Stimulated activated CD8-positive, alpha-beta memory T cell treated with anti-CD3 and anti-CD28 coated beads, Interleukin-15, amount 100 ng/mL, for 4 hours (primary cell): Measurements from ENCODE around the gene RNF215.

Source experiments
- DNase-seq, 2 donors: peaks; one replicate each; pipeline ENCODE4 v3.0.0-alpha.2; 2020; ENCODE audit warnings: low read depth in 2 of 2

Gene RNF215

GRCh38 chr22:30386960-30387827 lies at the start of gene RNF215:
Gene RNF215, minus strand, starts transcription at chr22:30387411. Its CDS starts 98 bp downstream, at chr22:30387313.
- DNase-seq, result peak; percentile 44 to 60

DNA sequence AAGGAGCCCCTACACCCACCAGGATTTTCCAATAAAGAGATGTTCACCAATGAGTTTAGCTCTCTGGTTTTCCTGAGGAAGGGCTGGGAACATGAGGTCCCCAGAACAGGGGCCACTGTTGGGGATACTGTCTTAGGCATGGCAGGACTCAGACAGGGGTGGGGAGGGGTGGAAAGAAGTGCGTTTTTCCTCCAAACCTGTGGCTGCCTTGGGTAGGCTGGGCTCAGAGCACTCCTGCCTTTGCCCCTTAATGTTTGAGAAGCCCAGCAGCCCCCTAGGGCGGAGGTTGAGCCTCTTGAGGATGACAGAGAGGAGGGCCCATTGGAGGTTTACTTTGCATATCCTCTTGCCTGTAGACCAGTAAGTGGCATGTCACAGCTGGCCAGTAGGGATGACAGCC lies 49.0 kb upstream of the RNF215 start:
- DNase-seq, result no peak

GRCh38 chr22:30435674-30436126 lies 48.5 kb upstream of the RNF215 start:
- DNase-seq, result peak; percentile 57 to 73

DNA sequence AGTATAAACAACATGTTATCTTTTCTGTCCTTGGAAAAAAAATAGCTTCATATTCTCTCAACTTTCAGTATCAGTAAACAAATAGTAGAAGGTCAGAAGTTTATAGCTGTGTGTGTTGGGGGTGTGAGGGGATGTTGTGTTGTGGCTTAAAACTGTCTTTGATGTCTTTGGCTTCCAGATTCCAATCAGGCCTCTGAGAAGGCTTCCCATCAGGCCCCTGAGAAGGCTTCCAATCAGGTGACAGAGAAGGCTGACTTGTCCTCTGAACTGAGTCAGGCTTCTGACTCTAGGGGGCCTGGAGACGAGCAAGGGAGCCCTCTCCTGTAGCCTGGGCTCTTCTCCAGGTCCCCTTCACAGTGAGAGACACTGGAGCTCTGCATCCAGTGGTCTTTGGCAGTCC lies 47.6 kb upstream of the RNF215 start:
- DNase-seq, result no peak

DNA sequence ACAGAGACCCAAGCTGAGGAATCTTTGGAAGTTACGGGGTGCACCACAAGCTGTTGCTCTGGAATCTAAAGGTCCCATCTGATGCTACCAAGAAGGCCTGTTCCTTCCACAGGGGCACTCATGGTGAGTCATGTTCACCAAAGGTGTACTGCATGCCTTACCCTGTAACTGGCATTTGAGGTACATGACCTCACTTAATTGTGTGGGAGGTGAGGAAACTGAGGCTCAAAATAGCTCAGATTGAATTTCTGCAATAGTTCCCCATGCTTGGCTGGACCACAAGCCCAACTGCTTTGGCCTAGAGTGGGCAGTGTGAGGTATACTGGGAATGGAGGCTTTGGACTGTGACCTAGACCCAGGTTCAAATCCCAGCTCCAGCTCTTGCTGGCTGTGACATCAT lies 46.6 kb upstream of the RNF215 start:
- no peak for DNase-seq

DNA sequence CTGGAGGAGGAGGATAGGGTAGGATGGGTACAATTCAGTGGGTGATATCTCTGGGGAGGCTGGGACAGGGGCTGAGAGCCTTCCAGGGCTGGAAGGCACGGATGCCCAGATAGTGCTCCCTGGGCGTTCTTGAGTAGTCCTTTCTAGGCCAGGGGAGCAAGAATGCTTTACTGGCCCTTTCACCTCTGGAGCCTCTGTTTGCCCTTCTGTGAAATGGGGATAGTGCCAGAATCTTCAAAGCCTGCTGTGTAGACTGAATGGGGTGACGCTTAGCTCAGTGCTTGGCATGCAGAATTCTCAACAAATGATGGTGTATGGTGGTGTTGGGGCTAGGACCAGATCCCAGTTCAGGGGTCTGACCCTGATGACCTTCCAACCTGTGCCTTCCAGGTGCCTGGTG lies 46.0 kb upstream of the RNF215 start:
- DNase-seq, result no peak

DNA sequence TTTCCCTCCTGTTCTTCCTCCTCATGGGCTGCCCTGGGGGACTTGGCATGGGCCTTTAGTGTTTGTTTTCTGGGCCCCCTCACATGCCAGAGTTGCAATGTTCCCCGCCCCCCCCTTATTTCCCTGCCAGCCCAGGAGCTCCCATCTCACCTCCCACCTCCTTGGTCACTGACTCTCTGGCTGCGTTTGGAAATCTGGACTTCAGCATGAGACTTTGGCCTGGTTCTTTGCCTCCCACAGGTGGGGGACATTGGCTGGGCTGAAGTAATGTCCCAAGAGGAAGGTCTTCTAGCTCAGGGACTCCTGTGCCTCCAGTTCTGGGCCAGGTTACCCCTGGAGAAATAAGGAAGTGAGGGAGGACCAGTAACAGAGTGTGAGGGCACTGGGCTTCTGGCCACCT lies 45.3 kb upstream of the RNF215 start:
- no peak for DNase-seq

DNA sequence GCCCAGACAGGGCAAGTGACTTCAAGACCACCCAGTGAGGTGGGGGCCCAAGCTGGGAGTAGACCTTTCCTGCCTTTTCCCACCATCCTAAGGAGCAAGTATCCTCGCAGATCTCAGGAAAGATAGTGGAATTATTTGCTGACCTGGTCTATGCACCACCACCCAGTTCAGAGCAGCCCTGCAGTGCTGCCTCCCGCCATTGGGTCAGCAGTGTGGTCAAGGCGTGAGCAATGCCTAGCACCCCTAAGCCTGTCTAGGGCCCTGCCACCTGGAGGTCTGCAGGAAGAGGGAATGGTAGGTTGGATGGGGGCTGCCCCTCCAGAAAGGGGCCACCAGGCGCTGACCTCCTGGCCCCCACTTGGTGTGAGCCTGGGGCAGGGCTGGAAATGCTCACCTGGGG lies 44.9 kb upstream of the RNF215 start:
- no peak for DNase-seq

GRCh38 chr22:30430933-30431332 lies 43.7 kb upstream of the RNF215 start:
- DNase-seq, result no peak

GRCh38 chr22:30429887-30430286 lies 42.7 kb upstream of the RNF215 start:
- DNase-seq, result no peak

DNA sequence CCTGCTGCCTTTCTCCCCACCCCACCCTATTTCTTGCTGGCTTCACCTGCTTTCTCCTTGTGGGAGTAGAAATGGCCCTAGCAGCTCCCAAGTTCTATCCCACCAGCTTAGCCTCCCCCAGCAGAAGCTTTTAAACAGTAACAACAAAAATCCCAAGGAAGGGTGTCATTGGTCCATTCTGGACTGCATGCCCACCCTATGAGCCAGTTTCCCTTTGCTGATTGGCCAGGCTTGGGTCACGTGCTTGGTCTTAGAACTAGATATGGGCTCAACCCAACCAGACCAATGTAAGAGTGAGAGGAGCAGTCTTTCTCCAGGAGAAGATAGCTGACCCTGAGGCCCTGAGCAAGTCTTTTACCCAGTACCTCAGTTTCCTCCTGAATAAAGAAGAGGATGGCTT lies 40.7 kb upstream of the RNF215 start:
- no peak for DNase-seq

DNA sequence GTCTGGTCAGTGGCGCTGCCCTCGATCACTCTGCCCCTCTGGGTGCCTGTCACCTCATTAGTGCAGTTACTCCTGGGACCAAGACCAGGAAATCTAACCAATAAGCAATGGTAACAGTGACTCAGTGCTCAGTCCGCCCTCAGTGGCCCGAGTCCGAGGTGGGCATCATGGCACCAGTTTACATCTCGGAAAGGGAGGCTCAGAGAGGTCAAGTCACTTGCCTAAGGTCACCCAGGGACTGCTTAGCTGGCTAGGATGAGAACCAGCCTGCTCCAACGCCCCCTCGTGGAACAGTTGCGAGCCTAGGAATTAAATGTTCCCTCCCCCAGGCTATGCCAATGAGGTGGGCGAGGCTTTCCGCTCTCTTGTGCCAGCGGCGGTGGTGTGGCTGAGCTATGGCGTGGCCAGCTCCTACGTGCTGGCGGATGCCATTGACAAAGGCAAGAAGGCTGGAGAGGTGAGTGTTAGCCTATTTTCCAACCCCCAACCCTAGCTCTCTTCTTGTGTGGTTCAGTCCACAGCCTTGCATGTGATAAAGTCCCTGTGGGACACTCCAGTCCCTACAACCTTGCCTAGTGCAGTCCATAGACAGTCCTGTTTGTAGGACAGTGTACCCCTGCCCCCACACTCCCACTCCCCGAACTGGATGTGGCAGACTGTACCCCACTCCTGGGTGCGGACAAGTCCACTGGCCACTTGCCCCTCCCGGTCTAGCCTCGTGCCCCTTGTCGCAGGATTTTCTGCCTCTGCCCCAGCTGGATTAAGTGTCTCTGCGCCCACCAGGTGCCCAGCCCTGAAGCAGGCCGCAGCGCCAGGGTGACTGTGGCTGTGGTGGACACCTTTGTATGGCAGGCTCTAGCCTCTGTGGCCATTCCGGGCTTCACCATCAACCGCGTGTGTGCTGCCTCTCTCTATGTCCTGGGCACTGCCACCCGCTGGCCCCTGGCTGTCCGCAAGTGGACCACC lies 39.5 kb upstream of the RNF215 start:
- DNase-seq, result peak; percentile 67 to 79

DNA sequence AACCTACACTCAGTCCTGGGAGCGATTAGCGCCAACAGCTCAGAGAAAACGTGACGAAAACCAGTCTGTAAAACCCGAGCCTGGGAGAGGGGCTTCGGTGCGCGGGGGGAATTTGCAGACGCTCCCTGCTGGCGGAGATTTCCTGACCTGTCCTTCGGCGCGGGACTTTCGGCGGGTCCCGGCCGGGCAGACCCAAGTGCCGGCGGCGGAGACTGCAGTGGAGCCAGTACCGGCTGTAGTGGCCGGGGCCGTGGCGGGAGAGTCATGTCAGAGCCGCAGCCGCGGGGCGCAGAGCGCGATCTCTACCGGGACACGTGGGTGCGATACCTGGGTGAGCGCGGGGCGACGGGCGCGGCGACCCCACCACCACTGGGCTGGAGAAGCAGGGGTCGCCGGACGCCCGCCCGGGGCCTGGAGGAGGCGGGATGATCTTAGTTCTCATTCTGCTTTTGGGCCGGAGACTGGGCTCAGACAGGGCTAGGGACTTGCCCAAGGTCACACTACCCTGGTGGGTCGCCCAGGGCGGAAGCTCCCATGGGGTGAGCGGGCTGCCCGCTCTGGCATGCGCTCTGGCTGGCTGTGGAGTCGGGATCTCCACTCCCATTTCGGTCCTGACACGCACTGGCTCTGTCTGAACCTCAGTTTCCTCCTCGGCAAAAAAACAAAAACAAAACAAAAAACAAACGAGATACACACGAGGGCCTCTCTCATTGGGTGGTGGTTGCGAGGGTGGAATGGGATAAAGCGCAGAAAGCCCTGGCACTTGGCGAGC lies 38.6 kb upstream of the RNF215 start, which contains the start of gene MTFP1:
Gene MTFP1, plus strand, starts transcription at position 153 of the 772 bp plus-strand sequence. Its CDS starts 112 bp downstream, at position 265.
- peak in 1 of 2 donors; percentile 37 for DNase-seq

- no peak for DNase-seq
Measured at GRCh38 chr22:30425327-30425615, 38.1 kb upstream of the RNF215 start.

DNA sequence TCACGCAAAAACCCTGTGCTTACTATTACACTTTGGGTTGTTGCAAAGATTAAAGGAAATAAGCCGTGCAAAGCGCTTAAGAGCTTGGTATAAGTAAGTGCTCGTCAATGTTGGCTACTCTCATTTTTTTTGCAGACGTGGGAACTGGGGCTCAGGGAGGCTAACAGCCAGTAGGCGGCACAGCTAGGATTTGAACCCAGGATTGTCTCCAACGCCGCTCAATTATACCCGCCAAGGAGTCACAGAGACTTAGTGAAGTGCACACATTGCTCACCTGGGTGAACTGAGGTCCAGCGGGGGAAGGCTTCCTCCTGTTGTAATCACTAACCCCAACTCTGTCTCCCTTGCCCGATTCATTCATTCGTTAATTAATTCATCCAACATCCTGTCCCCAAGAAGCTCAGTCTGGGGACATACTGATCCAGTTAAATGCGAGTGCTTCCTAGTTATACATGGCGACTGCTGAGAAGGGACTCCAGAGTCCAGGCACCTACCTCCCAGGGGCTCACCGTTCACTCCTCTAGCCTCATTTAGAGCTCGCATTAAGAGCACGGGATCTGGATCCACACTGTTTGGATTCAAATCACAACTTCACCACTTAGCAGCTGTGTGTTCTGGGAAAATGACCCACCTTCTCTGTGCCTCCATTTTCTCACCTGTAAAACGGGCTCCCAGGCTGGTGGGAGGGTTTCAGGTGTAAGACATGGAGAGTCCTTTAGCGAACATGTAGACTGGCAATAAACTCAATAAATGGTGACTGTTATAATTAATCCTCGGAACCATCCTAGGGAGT lies 37.5 kb upstream of the RNF215 start:
- no peak for DNase-seq

- DNase-seq, result peak; percentile 94 to 98
Measured at GRCh38 chr22:30423959-30424533, 36.8 kb upstream of the RNF215 start.

GRCh38 chr22:30423301-30423958 lies 36.2 kb upstream of the RNF215 start:
- DNase-seq, result peak in 1 of 2 donors; percentile 21

GRCh38 chr22:30422481-30423300 lies 35.5 kb upstream of the RNF215 start:
- DNase-seq, result no peak
